Activated CD4-positive, alpha-beta T cell treated with anti-CD3 and anti-CD28 coated beads, Interleukin-2, amount 10 ng/mL, durations not matched to agents 7 days and 5 days (primary cell): ENCODE measurements around the gene HOXB4. TPM values are rescaled to one million over a fixed set of nuclear protein-coding genes. Genes with fewer than 3 reads are reported as not detected.

ENCODE experiments used
- CTCF ChIA-PET: fragments of 350-600 bp; sonication (Branson Sonifier 250); formaldehyde crosslinking; loops from one replicate; lab custom pipeline; 2021; ENCODE audit warnings: antibody characterized with exemption; lab: Charles Lee
- POLR2A ChIA-PET: fragments of 350-600 bp; sonication (Branson Sonifier 250); formaldehyde crosslinking; loops from one replicate; lab custom pipeline; 2021; ENCODE audit warnings: antibody characterized with exemption; lab: Charles Lee
- DNase-seq: peaks from one replicate; pipeline ENCODE4 v3.0.0-alpha.2; 2020
- H3K27ac Mint-ChIP-seq: one replicate; pipeline ENCODE4 v1.8.0; 2021; ENCODE audit warnings: mild to moderate bottlenecking, moderate library complexity, mixed read lengths
- H3K27me3 Mint-ChIP-seq: one replicate; pipeline ENCODE4 v1.8.0; 2021; ENCODE audit warnings: mixed read lengths
- H3K36me3 Mint-ChIP-seq: one replicate; pipeline ENCODE4 v1.8.0; 2021; ENCODE audit warnings: low read depth, mixed read lengths
- H3K4me1 Mint-ChIP-seq: one replicate; pipeline ENCODE4 v1.8.0; 2021; ENCODE audit warnings: mixed read lengths
- H3K4me3 Mint-ChIP-seq: one replicate; pipeline ENCODE4 v1.8.0; 2021; ENCODE audit warnings: mild to moderate bottlenecking, moderate library complexity, mixed read lengths
- H3K9me3 Mint-ChIP-seq: one replicate; pipeline ENCODE4 v1.8.0; 2021; ENCODE audit warnings: mixed read lengths
- total RNA-seq, 2 experiments: library from RNA; stranded (reverse); gene quantifications; one replicate each; pipeline ENCODE4 v1.2.3, GENCODE V29; 2021

The HOXB4 gene
- total RNA-seq, 2 experiments from 2014 or later = 3.3 to 3.6 TPM

DNA sequence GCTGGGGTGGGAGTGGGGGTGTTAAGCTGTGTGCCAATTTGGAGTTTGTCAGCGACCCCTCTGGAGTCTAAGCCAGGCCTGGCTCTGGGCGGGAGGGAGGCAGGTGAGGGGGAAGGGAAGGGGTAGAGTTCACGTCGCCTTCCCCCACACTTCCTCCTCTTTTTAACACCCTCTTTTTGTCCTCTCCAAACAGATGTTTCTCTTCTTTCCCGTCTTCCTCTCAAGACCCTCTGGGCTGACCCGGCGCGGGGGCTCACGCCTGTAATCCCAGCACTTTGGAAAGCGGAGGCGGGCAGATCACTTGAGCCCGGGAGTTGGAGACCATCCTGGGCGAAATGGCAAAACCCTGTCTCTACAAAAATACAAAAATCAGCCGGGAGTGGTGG, 50.6 kb downstream of the HOXB4 start:
- no peak overlapping the region for H3K27ac Mint-ChIP-seq
- peaks cover 67% of the 10 kb centered on the region for H3K27me3 Mint-ChIP-seq
- H3K9me3 Mint-ChIP-seq = no peaks in the 10 kb centered on the region
- CTCF ChIA-PET = interaction anchor here (0.6 to 1.2 kb wide), 2 partner anchors 17 to 29 kb away, joined by 3 read pairs; no protein-coding TSS in a partner anchor
- POLR2A ChIA-PET = no interaction called here
- no peak overlapping the region for H3K4me3 Mint-ChIP-seq
- no peak for DNase-seq
- H3K36me3 Mint-ChIP-seq = no peaks in the 10 kb centered on the region
- peaks cover 1% of the 10 kb centered on the region for H3K4me1 Mint-ChIP-seq

DNA sequence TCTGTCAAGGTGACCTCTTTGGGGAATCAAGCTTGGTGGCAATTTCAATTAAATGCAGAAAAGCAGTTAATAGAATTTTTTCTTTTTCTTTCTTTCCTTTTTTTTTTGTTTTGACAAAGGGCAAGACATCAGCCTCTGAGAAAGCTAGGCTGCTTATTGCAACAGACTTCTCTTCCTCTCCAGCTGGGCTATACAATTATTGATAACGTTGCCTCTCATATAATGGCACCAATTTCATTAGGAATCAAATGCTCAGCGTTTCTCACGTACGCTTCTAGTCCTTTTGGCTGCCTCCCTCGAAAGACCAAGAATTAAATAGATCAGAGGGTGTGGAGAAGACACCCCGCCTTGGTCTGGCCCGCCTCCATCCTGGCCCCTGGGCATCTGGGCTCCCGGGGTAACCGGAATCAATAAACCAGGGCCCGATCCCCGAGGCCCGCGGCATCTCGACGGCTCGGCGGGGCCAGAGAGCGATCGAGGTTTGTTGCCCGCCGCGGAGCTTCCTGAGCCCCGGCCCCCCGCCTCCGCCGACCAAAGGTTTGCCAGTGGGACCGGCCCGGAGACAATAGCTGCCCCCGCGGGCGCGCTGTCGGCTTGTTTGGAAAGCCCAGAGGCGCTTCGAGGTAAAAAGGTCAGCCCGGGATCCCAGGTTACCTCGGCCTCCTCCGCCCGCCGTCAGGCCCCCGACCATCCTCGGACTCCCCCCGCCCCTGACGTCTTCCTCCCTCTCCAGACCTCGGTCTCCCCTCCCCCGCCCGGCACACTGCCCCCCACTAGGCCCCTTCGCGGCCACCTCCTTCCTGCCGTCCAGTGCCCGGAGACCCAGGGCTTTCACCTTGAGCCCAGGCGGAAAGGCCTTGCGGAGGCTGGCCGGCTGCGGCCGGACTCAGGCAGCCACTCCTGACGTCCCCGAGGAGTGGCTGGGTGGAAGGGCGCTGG, 51.3 kb downstream of the HOXB4 start:
- no peak overlapping the region for H3K4me3 Mint-ChIP-seq
- peaks cover 1% of the 10 kb centered on the region for H3K4me1 Mint-ChIP-seq
- no peak for DNase-seq
- no peaks in the 10 kb centered on the region for H3K9me3 Mint-ChIP-seq
- H3K27ac Mint-ChIP-seq = no peak overlapping the region
- H3K36me3 Mint-ChIP-seq = no peaks in the 10 kb centered on the region
- POLR2A ChIA-PET = no interaction called here
- H3K27me3 Mint-ChIP-seq = peaks cover 70% of the 10 kb centered on the region
- CTCF ChIA-PET = no interaction called here

Other genes starting within 250 kb of the HOXB4 start
- gene SKAP1, start 148.1 kb downstream of the HOXB4 start, total RNA-seq = 100 to 1,000 TPM; 123 to 144 TPM
- not detected for gene HOXB1, start 47.3 kb downstream of the HOXB4 start, total RNA-seq
- gene HOXB2, start 33.2 kb downstream of the HOXB4 start, total RNA-seq = 1 to 10 TPM; 3.4 to 4.7 TPM
- 1 to 10 TPM; 3.1 to 4.5 TPM for gene HOXB3, start 11.9 kb upstream of the HOXB4 start, total RNA-seq
- gene HOXB5, start 15.4 kb upstream of the HOXB4 start, total RNA-seq = not detected
- not detected for gene HOXB6, start 26.6 kb upstream of the HOXB4 start, total RNA-seq
- under 1 TPM; 0.25 to 0.30 TPM for gene HOXB7, start 32.7 kb upstream of the HOXB4 start, total RNA-seq
- not detected for gene HOXB8, start 36.9 kb upstream of the HOXB4 start, total RNA-seq
- gene HOXB9, start 48.0 kb upstream of the HOXB4 start, total RNA-seq = not detected
- gene PRAC1, start 144.2 kb upstream of the HOXB4 start, total RNA-seq = not detected
- gene PRAC2, start 144.8 kb upstream of the HOXB4 start, total RNA-seq = not detected
- gene HOXB13, start 150.4 kb upstream of the HOXB4 start, total RNA-seq = not detected
- not detected for gene TTLL6, start 238.9 kb upstream of the HOXB4 start, total RNA-seq